Right hindlimb (tissue), 1 donor: ENCODE measurements around the gene SUMO2.
A peak's percentile ranks its signal among the peaks of the same experiment; 100 is the strongest.
"Not testable (repeated sequence)": the region's sequence is repeated elsewhere in the genome, so short reads cannot be mapped to it uniquely, and the experiment has no call there.

Source experiments
- DNase-seq: peaks from one replicate; pipeline ENCODE4 v3.0.0-alpha.2; 2018

Gene SUMO2

DNA sequence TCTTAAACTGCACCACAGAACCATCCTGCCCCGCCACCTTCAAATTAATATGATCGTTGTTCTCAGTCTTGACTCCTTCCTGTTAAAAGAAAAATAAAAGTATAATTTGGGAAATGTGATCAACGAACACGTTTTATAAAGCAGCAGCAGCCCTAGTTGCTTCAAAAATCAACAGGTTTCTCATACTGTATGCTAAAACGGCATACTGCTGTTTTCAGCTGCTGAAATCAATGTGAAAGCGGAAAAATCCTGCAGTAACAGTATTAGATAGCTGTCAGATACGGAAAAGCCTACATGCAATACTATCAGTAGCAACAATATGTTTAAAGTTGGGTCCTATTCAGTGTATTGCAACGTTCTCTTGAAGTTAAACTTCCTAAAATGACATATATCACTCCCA, 1.6 kb downstream of the SUMO2 start:
- no peak for DNase-seq

- no peak for DNase-seq
Measured at GRCh38 chr17:75178453-75178852, 4.3 kb downstream of the SUMO2 start.

DNA sequence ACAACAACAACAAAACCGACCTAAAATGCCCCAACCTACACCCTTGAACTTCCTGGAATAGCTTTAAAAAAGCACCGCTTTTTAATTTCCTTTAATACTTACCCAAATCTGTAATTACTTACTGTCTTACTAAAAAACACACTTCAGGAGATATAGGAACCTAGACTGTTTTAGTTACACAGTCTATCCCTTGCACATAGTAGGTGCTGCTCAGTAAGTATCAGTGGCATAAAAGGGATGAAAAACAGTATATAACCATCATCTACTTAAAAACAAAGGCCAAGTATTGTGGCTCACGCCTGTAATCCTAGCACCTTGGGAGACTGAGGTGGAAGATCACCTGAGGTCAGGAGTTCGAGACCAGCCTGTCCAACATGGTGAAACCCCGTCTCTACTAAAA, 6.1 kb downstream of the SUMO2 start:
- DNase-seq = no peak

DNA sequence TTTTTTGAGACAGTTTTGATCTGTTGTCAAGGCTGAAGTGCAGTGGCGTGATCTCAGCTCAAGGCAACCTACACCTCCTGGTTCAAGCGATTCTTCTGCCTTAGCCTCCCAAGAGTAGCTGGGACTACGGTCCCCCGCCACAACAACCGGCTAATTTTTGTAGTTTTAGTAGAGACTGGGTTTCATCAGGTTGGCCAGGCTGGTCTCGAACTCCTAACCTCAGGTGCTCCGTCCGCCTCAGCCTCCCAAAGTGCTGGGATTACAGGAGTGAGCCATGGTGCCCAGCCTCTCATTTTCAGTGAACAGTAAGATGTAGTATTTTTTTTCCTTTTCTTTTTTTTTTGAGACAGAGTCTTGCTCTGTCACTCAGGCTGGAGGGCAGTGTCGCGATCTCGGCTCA, 7.8 kb downstream of the SUMO2 start:
- no peak for DNase-seq

- DNase-seq = no peak
Measured at GRCh38 chr17:75173526-75173925, 9.2 kb downstream of the SUMO2 start.

- no peak for DNase-seq
Measured at GRCh38 chr17:75168998-75169397, 13.8 kb downstream of the SUMO2 start.

DNA sequence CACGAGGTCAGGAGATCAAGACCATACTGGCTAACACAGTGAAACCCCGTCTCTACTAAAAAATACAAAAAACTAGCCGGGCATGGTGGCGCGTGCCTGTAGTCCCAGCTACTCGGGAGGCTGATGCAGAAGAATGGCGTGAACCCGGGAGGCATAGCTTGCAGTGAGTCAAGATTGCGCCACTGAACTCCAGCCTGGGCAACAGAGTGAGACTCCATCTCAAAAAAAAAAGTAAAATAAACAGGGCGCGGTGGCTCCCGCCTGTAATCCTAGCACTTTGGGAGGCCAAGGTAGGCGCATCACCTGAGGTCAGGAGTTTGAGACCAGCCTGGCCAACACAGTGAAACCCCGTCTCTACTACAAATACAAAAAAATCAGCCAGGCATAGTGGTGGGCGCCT, 18.2 kb downstream of the SUMO2 start:
- DNase-seq = not testable (repeated sequence)

- no peak for DNase-seq
Measured at GRCh38 chr17:75163074-75163473, 19.7 kb downstream of the SUMO2 start.

DNA sequence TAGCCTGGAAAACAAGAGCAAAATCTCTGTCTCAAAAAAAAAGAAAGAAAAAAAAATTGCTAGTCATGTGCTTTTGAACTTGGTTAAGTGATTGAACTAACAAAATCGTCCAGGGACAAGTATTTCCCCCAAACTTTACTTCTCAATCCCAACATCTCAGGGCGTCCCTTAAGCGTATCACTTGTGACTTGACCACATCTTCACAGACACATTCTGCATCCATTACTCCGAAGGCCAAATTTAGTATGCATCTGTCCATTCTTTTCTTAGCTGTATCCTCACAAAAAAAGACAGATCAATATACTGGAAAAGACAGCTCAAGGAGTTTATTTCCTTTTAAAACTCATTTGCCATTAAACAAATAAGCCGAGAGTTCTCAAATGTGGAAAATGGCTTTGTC, 22.5 kb downstream of the SUMO2 start:
- DNase-seq = no peak

DNA sequence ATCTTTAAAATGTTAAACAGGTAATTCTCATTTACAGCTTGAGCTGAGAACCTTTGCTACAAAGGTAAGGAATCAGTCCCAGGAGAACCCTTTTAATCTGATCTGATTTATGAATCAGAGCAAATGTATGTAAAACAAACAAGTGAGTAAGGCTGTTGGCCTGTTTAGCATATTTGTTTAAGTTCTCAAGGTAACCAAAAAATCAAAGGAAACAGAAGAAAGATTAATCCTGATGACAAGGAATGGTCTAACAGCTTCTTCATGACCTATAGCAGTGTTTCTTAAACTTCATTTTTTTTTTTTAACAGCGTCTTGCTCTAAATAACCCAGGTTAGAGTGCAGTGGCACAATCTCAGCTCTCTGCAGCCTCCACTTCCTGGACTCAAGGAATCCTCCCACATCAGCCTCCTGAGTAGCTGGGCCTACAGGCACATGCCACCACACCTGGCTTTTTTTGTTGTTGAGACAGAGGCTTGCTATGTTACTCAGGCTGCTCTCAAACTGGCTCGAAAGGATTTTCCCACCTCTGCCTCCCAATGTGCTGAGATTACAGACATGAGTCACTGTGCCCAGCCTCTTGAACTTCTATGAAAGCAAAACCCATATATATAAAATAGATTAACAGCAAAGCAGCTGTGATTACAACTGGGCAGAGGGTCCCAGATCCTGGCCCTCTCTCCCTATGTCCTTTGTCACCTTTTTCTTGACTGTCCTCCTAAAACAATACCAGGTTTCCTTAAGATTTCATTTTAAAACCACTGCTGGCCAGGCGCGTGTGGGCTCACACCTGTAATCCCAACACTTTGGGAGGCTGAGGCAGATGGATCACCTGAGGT, 23.3 kb downstream of the SUMO2 start:
- DNase-seq = no peak

DNA sequence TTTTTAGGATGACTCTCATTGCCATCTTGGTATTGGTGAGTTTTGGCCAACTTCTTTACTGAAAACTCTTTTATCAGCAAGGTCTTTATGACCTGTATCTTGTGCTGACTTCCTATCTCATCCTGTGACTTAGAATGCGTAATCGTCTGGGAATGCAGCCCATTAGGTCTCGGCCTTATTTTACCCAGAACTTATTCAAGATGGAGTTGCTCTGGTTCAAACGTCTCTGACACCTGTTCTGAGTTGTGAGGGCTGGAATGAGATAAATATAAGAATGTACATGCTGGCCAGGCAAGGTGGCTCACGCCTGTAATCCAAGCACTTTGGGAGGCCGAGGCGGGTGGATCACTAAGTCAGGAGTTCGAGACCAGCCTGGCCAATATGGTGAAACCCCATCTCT, 24.3 kb downstream of the SUMO2 start:
- DNase-seq = not testable (repeated sequence)

DNA sequence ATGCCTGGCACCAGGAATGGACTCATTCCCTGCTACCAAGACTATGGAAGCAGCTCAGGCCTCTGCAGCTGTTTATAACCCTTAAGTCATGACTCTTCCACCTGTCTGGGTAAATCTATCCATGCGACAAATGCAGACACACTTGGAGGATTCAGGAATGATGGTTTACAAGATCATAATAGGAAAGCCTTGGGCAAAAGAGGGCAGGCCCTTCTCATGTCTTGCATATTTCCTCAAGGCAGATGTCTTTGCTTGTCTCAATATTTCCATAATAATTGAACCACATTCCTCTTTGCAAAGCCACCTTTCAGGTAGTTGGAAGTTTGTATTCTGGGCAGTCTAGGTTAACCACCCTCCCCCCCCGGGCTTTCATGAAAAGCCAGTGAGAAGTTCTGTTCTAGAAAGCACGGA, 27.6 kb downstream of the SUMO2 start:
- DNase-seq = peak; percentile 39

DNA sequence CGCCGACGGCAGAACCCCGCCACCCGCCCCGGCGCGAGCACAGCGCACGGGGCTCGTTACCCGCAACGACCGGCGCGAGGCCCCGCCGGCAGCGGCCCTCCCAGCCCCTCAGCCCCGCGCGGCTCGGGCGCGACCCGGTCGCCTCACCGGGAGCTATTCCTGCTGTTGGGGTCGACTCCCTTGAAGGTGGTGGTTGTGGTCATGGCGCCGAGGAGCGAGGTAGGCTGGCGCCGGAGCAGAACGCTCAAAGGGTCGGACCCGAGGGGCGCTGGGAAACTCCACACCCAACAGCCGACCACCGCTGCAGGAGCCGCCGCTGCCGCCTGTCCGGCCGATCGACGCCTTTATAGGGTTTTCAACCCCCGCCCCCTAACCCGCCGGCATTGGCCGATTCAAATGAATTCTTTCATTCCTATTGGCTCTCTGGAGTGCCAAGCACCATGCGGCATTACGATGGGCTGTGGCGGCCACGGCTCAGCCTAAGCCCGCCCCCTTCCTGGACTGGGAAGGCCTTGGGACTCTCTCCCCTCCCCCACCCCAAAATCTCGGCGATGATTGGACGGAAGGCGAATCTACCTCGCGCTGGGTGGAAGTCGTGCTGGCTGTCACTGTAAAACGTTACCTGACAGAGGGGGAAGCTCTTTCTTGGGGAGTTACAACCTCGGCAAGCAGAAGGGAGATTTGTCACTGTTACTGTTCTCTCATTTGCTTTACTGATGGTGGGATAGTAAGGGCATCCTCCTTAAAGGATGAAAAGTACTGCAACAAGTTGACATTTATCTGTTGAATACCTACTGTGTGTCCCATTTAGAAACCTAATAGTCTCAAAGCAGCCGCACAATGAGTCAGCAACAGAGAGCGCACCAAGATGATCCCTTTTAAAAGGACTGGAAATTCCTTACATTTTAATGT, 28.3 kb downstream of the SUMO2 start, which contains the start of gene JPT1:
Gene JPT1, minus strand, starts transcription at position 318 of the 912 bp plus-strand sequence. Its CDS starts 115 bp downstream, at position 203.
- DNase-seq = peak; percentile 99

DNA sequence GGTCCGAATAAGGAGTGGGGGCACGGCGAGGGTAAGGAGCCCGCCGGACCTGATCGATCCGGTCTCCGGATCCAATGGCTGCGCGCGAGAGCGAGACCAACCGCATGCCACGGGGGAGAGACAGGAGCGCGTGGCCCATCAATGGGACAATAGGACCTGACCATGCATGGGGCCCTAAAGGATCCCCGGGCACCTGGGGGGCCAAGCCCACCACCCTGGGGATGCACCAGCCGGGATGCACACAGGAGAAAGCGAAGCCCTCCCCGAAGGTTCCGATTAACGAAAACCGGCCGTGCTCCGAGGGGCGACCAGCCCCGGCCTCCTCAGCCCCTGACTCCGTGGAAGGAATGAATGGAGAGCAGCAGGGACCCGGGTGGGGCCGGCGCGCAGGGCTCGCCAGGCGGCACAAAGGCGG, 29.0 kb downstream of the SUMO2 start:
- DNase-seq = peak; percentile 55

- peak; percentile 61 for DNase-seq
Measured at GRCh38 chr17:75152922-75153779, 29.6 kb downstream of the SUMO2 start.

GRCh38 chr17:75152523-75152921, 30.2 kb downstream of the SUMO2 start:
- DNase-seq = no peak

GRCh38 chr17:75151930-75152329, 30.8 kb downstream of the SUMO2 start:
- DNase-seq = no peak

GRCh38 chr17:75147878-75148546, 34.7 kb downstream of the SUMO2 start:
- no peak for DNase-seq

DNA sequence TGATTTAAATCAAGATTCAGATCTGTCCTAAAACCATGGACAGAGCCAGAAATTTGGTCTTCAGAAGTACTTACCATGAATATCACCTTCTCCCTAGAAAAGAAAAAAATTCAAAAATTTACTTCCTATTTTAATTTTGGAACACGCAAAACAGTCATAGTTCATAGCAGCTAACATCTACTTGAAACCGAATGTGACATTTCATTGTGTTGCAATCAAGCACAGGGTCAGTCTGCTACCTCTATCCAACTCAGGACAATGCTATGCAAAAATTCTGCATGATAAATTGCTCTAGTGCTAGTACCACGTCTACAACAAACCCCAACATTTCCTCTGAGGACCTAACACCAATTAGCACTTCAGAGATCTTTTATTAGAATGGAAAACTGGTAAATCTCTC, 36.2 kb downstream of the SUMO2 start:
- no peak for DNase-seq

DNA sequence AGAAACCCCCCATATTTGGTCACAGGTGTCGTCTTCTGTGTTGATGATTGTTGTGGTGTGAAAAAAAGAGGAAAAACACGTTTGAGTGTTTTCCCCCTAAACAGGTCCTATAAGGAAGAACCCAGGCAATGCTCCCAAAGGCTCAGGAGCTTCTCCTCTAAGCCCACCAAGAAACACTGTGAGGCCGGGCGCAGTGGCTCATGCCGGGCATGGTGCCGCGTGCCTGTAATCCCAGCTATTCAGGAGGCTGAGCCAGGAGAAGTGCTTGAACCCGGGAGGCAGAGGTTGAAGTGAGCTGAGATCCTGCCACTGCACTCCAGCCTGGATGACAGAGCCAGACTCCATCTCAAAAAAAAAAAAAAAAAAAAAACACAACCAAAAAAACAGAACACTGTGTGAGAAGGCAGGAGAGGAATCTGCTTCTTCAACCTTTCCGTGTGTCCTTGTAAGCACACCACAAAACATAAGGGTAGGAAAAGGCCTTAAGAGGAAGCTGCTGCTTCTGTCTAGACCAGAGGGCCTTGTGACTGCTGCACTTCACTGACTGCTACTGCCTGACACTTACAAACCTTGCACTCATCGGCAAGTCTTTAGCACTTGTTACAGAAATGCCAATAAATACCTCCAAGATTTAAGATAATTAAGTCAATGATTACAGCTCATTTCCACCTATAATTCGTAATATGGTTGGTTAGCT, 37.8 kb downstream of the SUMO2 start:
- no peak for DNase-seq

DNA sequence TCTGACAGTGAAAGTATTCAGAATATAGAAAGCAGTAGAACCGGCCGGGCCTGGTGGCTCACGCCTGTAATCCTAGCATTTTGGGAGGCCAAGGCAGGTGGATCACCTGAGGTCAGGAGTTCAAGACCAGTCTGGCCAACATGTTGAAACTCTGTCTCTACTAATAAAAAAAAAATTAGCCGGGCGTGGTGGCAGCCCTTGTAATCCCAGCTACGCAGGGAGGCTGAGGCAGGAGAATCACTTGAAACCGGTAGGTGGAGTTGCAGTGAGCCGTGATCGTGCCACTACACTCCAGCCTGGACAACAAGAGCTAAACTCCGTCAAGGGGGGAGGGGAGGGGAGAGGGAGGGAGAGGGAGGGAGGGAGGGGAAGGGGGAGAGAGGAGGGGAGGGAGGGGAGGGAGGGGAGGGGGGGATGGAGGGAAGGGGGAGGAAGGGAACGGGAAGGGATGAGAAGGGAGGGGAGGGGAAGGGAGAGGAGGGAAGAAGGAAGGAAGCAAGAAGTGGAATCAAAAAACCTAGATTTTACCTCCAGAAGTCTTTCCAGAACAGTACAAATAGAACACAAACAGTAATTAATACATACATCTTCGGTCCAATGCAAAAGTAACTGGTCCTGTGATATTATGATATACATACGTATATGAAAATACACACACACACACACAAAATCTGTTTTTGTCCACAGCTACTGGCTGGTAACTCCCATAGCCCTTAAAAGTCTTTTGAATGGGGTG, 40.4 kb downstream of the SUMO2 start:
- no peak for DNase-seq
